ENCODE results near the gene GBE1.
A peak's percentile ranks its signal among the peaks of the same experiment; 100 is the strongest.

Gene GBE1

GRCh38 chr3:81684751-81685395 lies 76.6 kb downstream of the GBE1 start:
- in situ Hi-C loops (cut with HindIII; ENCODE audit: low pct_ligation_motif_present, low sequenced_read_pairs): no loop called here
- no peak overlapping the region for H3K27ac ChIP-seq
- no peaks in the 10 kb centered on the region for H3K36me3 ChIP-seq (replicated peaks)
- no peak overlapping the region for H3K4me3 ChIP-seq (ENCODE audit: low read depth, low read length)
- peak; percentile 32 for DNase-seq
- H3K27me3 ChIP-seq (replicated peaks): no peaks in the 10 kb centered on the region
- TF ChIP-seq CTCF (IDR thresholded peaks at IDR 0.05; ENCODE audit: low read depth, low read length, missing control alignments): no peak

GRCh38 chr3:81676706-81677456 lies 84.6 kb downstream of the GBE1 start:
- H3K27ac ChIP-seq: no peak overlapping the region
- in situ Hi-C loops (cut with HindIII; ENCODE audit: low pct_ligation_motif_present, low sequenced_read_pairs): no loop called here
- TF ChIP-seq CTCF (IDR thresholded peaks at IDR 0.05; ENCODE audit: low read depth, low read length, missing control alignments): no peak
- no peaks in the 10 kb centered on the region for H3K36me3 ChIP-seq (replicated peaks)
- no peak overlapping the region for H3K4me3 ChIP-seq (ENCODE audit: low read depth, low read length)
- H3K27me3 ChIP-seq (replicated peaks): no peaks in the 10 kb centered on the region
- DNase-seq: no peak

GRCh38 chr3:81674690-81675089 lies 86.8 kb downstream of the GBE1 start:
- no peaks in the 10 kb centered on the region for H3K36me3 ChIP-seq (replicated peaks)
- DNase-seq: no peak
- no peak for TF ChIP-seq CTCF (IDR thresholded peaks at IDR 0.05; ENCODE audit: low read depth, low read length, missing control alignments)
- no peak overlapping the region for H3K4me3 ChIP-seq (ENCODE audit: low read depth, low read length)
- H3K27me3 ChIP-seq (replicated peaks): no peaks in the 10 kb centered on the region
- no peak overlapping the region for H3K27ac ChIP-seq
- in situ Hi-C loops (cut with HindIII; ENCODE audit: low pct_ligation_motif_present, low sequenced_read_pairs): no loop called here

- in situ Hi-C loops (cut with HindIII; ENCODE audit: low pct_ligation_motif_present, low sequenced_read_pairs): no loop called here
- no peak for TF ChIP-seq CTCF (IDR thresholded peaks at IDR 0.05; ENCODE audit: low read depth, low read length, missing control alignments)
- Histone ChIP-seq H3K36me3 (replicated peaks) (no peaks in the 10 kb centered on the region), H3K27me3 (replicated peaks) (no peaks in the 10 kb centered on the region), H3K27ac (no peak overlapping the region), H3K4me3 (ENCODE audit: low read depth, low read length) (no peak overlapping the region)
- DNase-seq: no peak
These were observed 93.2 kb downstream of the GBE1 start for GRCh38 chr3:81668283-81668682.

GRCh38 chr3:81666502-81667121 lies 94.8 kb downstream of the GBE1 start:
- TF ChIP-seq CTCF (IDR thresholded peaks at IDR 0.05; ENCODE audit: low read depth, low read length, missing control alignments): peak; percentile 57
- peak; percentile 8 for DNase-seq
- H3K4me3 ChIP-seq (ENCODE audit: low read depth, low read length): no peak overlapping the region
- no peaks in the 10 kb centered on the region for H3K36me3 ChIP-seq (replicated peaks)
- in situ Hi-C loops (cut with HindIII; ENCODE audit: low pct_ligation_motif_present, low sequenced_read_pairs): no loop called here
- no peak overlapping the region for H3K27ac ChIP-seq
- H3K27me3 ChIP-seq (replicated peaks): no peaks in the 10 kb centered on the region
